HCT116 (cell line): Measurements from ENCODE around the gene THSD7A. TPM values are rescaled to one million over a fixed set of nuclear protein-coding genes. Genes with fewer than 3 reads are reported as not detected.

Experiments
- ATAC-seq: fragments of 200-7000 bp; cut with Tn5 transposase; 2 replicates; pipeline ENCODE4 v1.9.1; 2020; ENCODE audit warnings: mild to moderate bottlenecking, moderate library complexity
- BruUV-seq: library from RNA; stranded (reverse); fragments of 400-500 nt; replicated peaks from 2 replicates; lab custom pipeline; 2021; lab: Mats Ljungman, UMichigan
- CTCF ChIA-PET: fragments of 300-600 bp; sonication (Branson Sonifier 250); formaldehyde crosslinking; loops from one replicate; lab custom pipeline; 2021; ENCODE audit warnings: antibody characterized with exemption; lab: Charles Lee
- POLR2A ChIA-PET: fragments of 300-600, 350-600 bp; sonication (Branson Sonifier 250); formaldehyde crosslinking; loops from one replicate; lab custom pipeline; 2021; ENCODE audit warnings: antibody characterized with exemption; lab: Charles Lee
- RAD21 ChIA-PET, 2 experiments: fragments of 300-600 bp; sonication (Branson Sonifier 250); formaldehyde crosslinking; loops; one replicate each; lab custom pipeline; 2023; ENCODE audit warnings: low total read pairs in 2 of 2; ENCODE audit not compliant: uncharacterized antibody in 2 of 2, unreplicated experiment in 2 of 2, low non-redundant PET in 1 of 2; lab: Charles Lee
- DNase-seq: peaks from one replicate; pipeline ENCODE4 v3.0.0-alpha.2; 2010; ENCODE audit warnings: low read depth, low spot score
- H2AFZ ChIP-seq: fragments of 200-600 bp; shearing (Covaris generic), sonication (generic); 2 replicates; pipeline ENCODE4 v1.6.1; 2017; ENCODE audit warnings: low read depth, mixed run types, mixed read lengths, antibody characterized with exemption, low read length; ENCODE audit not compliant: poor library complexity, severe bottlenecking
- H3K27ac ChIP-seq: 2 replicates; pipeline ENCODE4 v1.5.1; 2012; ENCODE audit warnings: low read depth, low read length
- H3K27me3 ChIP-seq: fragments of 200-600 bp; sonication (generic); 2 replicates; pipeline ENCODE4 v1.6.1; 2016; ENCODE audit warnings: mixed run types, low read length, mixed read lengths; ENCODE audit not compliant: insufficient read depth
- H3K36me3 ChIP-seq, 2 experiments: fragments of 200-500 bp in 1 of 2; fragments of 200-600 bp in 1 of 2; sonication (Bioruptor generic) in 1 of 2; sonication (generic) in 1 of 2; 2 replicates each; pipeline versions ENCODE4 v1.5.1 to v1.6.1; 2014 to 2016; ENCODE audit warnings: low read length in 2 of 2, inconsistent platforms in 1 of 2, mixed read lengths in 1 of 2, mixed run types in 1 of 2; ENCODE audit not compliant: insufficient read depth in 2 of 2, control insufficient read depth in 1 of 2
- H3K4me1 ChIP-seq, 2 experiments: fragments of 200-600 bp in 1 of 2; sonication (generic) in 1 of 2; 2 replicates each; pipeline versions ENCODE4 v1.5.1 to v1.6.1; 2012 to 2017; ENCODE audit warnings: low read length in 2 of 2, inconsistent platforms in 1 of 2, mild to moderate bottlenecking in 1 of 2, mixed read lengths in 1 of 2, mixed run types in 1 of 2, moderate library complexity in 1 of 2; ENCODE audit not compliant: insufficient read depth in 2 of 2, control insufficient read depth in 1 of 2
- H3K4me2 ChIP-seq: fragments of 200-600 bp; sonication (generic); 2 replicates; pipeline ENCODE4 v1.6.1; 2017; ENCODE audit warnings: mixed run types, low read length, mixed read lengths
- H3K4me3 ChIP-seq, 2 experiments: fragments of 200-600 bp in 1 of 2; sonication (generic) in 1 of 2; replicated peaks in 1 of 2; 2 replicates each; pipeline ENCODE4 v1.5.1; 2011 to 2016; ENCODE audit warnings: low read length in 2 of 2, control low read depth in 1 of 2, low read depth in 1 of 2, mild to moderate bottlenecking in 1 of 2, mixed read lengths in 1 of 2, mixed run types in 1 of 2
- H3K79me2 ChIP-seq: fragments of 200-600 bp; sonication (generic); 2 replicates; pipeline ENCODE4 v1.6.1; 2017; ENCODE audit warnings: mild to moderate bottlenecking, mixed run types, low read length, moderate library complexity, mixed read lengths; ENCODE audit not compliant: insufficient read depth
- H3K9ac ChIP-seq: fragments of 200-600 bp; sonication (generic); 2 replicates; pipeline ENCODE4 v1.6.1; 2016; ENCODE audit warnings: low read length, mixed read lengths
- H3K9me2 ChIP-seq: fragments of 200-600 bp; sonication (generic), shearing (Covaris generic); 2 replicates; pipeline ENCODE4 v1.6.1; 2017; ENCODE audit warnings: mixed run types, mild to moderate bottlenecking, moderate library complexity; ENCODE audit not compliant: insufficient read depth
- H3K9me3 ChIP-seq, 2 experiments: fragments of 200-500 bp in 1 of 2; fragments of 200-600 bp in 1 of 2; sonication (Bioruptor generic) in 1 of 2; sonication (generic) in 1 of 2; 2 replicates each; pipeline ENCODE4 v1.6.1; 2014 to 2017; ENCODE audit warnings: low read length in 2 of 2, mixed read lengths in 2 of 2, inconsistent platforms in 1 of 2, low read depth in 1 of 2, mild to moderate bottlenecking in 1 of 2, mixed run types in 1 of 2, moderate library complexity in 1 of 2; ENCODE audit not compliant: control insufficient read depth in 1 of 2, insufficient read depth in 1 of 2
- H4K20me1 ChIP-seq: fragments of 200-600 bp; sonication (generic), shearing (Covaris generic); 2 replicates; pipeline ENCODE4 v1.6.1; 2017; ENCODE audit warnings: mixed run types, mild to moderate bottlenecking, moderate library complexity; ENCODE audit not compliant: insufficient read depth
- CBX3 ChIP-seq: IDR thresholded peaks from 2 replicates; pipeline ENCODE4 v1.6.1; 2012; ENCODE audit warnings: low read depth
- EZH2 ChIP-seq: fragments of 200-600 bp; sonication (generic); IDR thresholded peaks from 2 replicates; pipeline ENCODE4 v1.6.1; 2017; ENCODE audit warnings: antibody characterized with exemption, mixed run types
- JUND ChIP-seq: IDR thresholded peaks from 2 replicates; pipeline ENCODE4 v1.6.1; 2012
- POLR2A ChIP-seq: IDR thresholded peaks from 2 replicates; pipeline ENCODE4 v1.7.0; 2011; ENCODE audit warnings: borderline replicate concordance; ENCODE audit not compliant: insufficient read depth, insufficient read length; ENCODE audit errors: extremely low read depth
- RAD21 ChIP-seq: IDR thresholded peaks from 2 replicates; pipeline ENCODE4 v1.6.1; 2012; ENCODE audit warnings: low read depth, mild to moderate bottlenecking
- REST ChIP-seq: IDR thresholded peaks from 2 replicates; pipeline ENCODE4 v1.6.1; 2012; ENCODE audit warnings: low read depth
- SIN3A ChIP-seq: IDR thresholded peaks from 2 replicates; pipeline ENCODE4 v1.6.1; 2012; ENCODE audit warnings: low read depth
- SP1 ChIP-seq: IDR thresholded peaks from 2 replicates; pipeline ENCODE4 v1.6.1; 2012; ENCODE audit warnings: low read depth
- SRF ChIP-seq: IDR thresholded peaks from 2 replicates; pipeline ENCODE4 v1.6.1; 2012; ENCODE audit warnings: low read depth
- TCF7L2 ChIP-seq: IDR thresholded peaks from 2 replicates; pipeline ENCODE4 v1.7.0; 2011; ENCODE audit warnings: borderline replicate concordance, inconsistent platforms; ENCODE audit not compliant: insufficient read depth, insufficient read length; ENCODE audit errors: extremely low read depth
- YY1 ChIP-seq: IDR thresholded peaks from 2 replicates; pipeline ENCODE4 v1.6.1; 2011; ENCODE audit warnings: low read length, low read depth, moderate library complexity, mild to moderate bottlenecking; ENCODE audit not compliant: insufficient replicate concordance; ENCODE audit errors: extremely low read depth
- ZFX ChIP-seq: fragments of 450-650 bp; IDR thresholded peaks from 2 replicates; pipeline ENCODE4 v1.6.1; 2017
- ZNF274 ChIP-seq: fragments of 200-500 bp; sonication (Bioruptor generic); IDR thresholded peaks from 2 replicates; pipeline ENCODE4 v1.6.1; 2014; ENCODE audit warnings: mild to moderate bottlenecking, low read depth, low read length, inconsistent platforms
- intact Hi-C: fragments of 100-400 bp; cut with micrococcal nuclease; formaldehyde crosslinking; loops from 2 replicates; pipeline ENCODE4 v1.10.0; 2022
- total RNA-seq: library from RNA; stranded (reverse); gene quantifications from one replicate; pipeline ENCODE4 v1.2.1, GENCODE V29; 2021; ENCODE audit not compliant: unreplicated experiment

Gene THSD7A
- total RNA-seq, 1 experiment from 2014 or later = 0.05 TPM

- no peak for TF ChIP-seq REST
These were observed 415.1 kb downstream of the THSD7A start (continued) for GRCh38 chr7:11416641-11417458.

- CTCF ChIA-PET = no interaction called here
- H3K79me2 ChIP-seq = no peaks in the 10 kb centered on the region
- no peak overlapping the region for H3K4me2 ChIP-seq
- no peaks in the 10 kb centered on the region for H4K20me1 ChIP-seq
- no peaks in the 10 kb centered on the region for H3K4me1 ChIP-seq
- BruUV-seq = no TSS peak
- no peaks in the 10 kb centered on the region for H3K36me3 ChIP-seq
- H3K9ac ChIP-seq = no peak overlapping the region
- no peak for TF ChIP-seq JUND
- RAD21 ChIA-PET = no interaction called here
- H3K9me3 ChIP-seq = no peaks in the 10 kb centered on the region
- no peak for ATAC-seq
- POLR2A ChIA-PET = no interaction called here
- H2AFZ ChIP-seq = no peak overlapping the region
- DNase-seq = no peak
- H3K27me3 ChIP-seq = no peaks in the 10 kb centered on the region
- no peak overlapping the region for H3K27ac ChIP-seq
- H3K9me2 ChIP-seq = no peaks in the 10 kb centered on the region
- no peak overlapping the region for H3K4me3 ChIP-seq
- intact Hi-C loops = no loop called here
These were observed 416.9 kb downstream of the THSD7A start for GRCh38 chr7:11415101-11415500.

- Histone ChIP-seq H3K9me2 (no peaks in the 10 kb centered on the region), H3K9ac (no peak overlapping the region), H3K9me3 (no peaks in the 10 kb centered on the region), H4K20me1 (no peaks in the 10 kb centered on the region), H3K4me1 (no peaks in the 10 kb centered on the region), H3K27me3 (no peaks in the 10 kb centered on the region), H3K27ac (no peak overlapping the region), H3K4me3 (no peak overlapping the region), H3K4me2 (no peak overlapping the region), H2AFZ (no peak overlapping the region), H3K79me2 (no peaks in the 10 kb centered on the region), H3K36me3 (no peaks in the 10 kb centered on the region)
- ChIA-PET RAD21 (no interaction called here), POLR2A (no interaction called here), CTCF (no interaction called here)
- DNase-seq (no peak), ATAC-seq (no peak)
- intact Hi-C loops = no loop called here
- BruUV-seq = no TSS peak
- no peak for TF ChIP-seq JUND
- TF ChIP-seq CBX3 = no peak
- no peak for TF ChIP-seq RAD21
- no peak for TF ChIP-seq POLR2A
- no peak for TF ChIP-seq ZNF274
- TF ChIP-seq SP1 = no peak
- TF ChIP-seq SRF = no peak
- TF ChIP-seq EZH2 = no peak
- no peak for TF ChIP-seq TCF7L2
- no peak for TF ChIP-seq SIN3A
- TF ChIP-seq ZFX = no peak
- TF ChIP-seq YY1 = no peak
These were observed 418.1 kb downstream of the THSD7A start for GRCh38 chr7:11413901-11414300.
